HG03469 (cell line): Measurements from ENCODE around the gene CCL18.
A peak's percentile ranks its signal among the peaks of the same experiment; 100 is the strongest.
"Not testable (repeated sequence)": the region's sequence is repeated elsewhere in the genome, so short reads cannot be mapped to it uniquely, and the experiment has no call there.

ENCODE experiments used
- ATAC-seq: cut with Tn5 transposase; IDR thresholded peaks from one replicate; pipeline ENCODE4 v1.9.1; 2021; ENCODE audit warnings: mild to moderate bottlenecking, moderate library complexity, moderate number of reproducible peaks; ENCODE audit not compliant: unreplicated experiment

The CCL18 gene

GRCh38 chr17:36070427-36070826 lies 6.4 kb downstream of the CCL18 start:
- ATAC-seq: no peak

GRCh38 chr17:36071751-36072150 lies 7.7 kb downstream of the CCL18 start:
- no peak for ATAC-seq

GRCh38 chr17:36072431-36073121 lies 8.5 kb downstream of the CCL18 start:
- no peak for ATAC-seq

GRCh38 chr17:36074365-36074764 lies 10.3 kb downstream of the CCL18 start:
- ATAC-seq: no peak

GRCh38 chr17:36081681-36082471 lies 17.8 kb downstream of the CCL18 start:
- ATAC-seq: not testable (repeated sequence)

- ATAC-seq: not testable (repeated sequence)
Observed at GRCh38 chr17:36082482-36083120, 18.5 kb downstream of the CCL18 start.

GRCh38 chr17:36083691-36084090 lies 19.6 kb downstream of the CCL18 start:
- not testable (repeated sequence) for ATAC-seq

GRCh38 chr17:36085765-36086164 lies 21.7 kb downstream of the CCL18 start:
- ATAC-seq: no peak

GRCh38 chr17:36086791-36087190 lies 22.7 kb downstream of the CCL18 start:
- ATAC-seq: no peak

GRCh38 chr17:36087471-36087870 lies 23.4 kb downstream of the CCL18 start:
- not testable (repeated sequence) for ATAC-seq

GRCh38 chr17:36087897-36088572 lies 24.0 kb downstream of the CCL18 start:
- ATAC-seq: not testable (repeated sequence)

GRCh38 chr17:36088670-36089338 lies 24.7 kb downstream of the CCL18 start:
- ATAC-seq: no peak

- no peak for ATAC-seq
Observed at GRCh38 chr17:36089339-36089865, 25.3 kb downstream of the CCL18 start.

- peak; percentile 45 for ATAC-seq
Observed at GRCh38 chr17:36089888-36090836, 26.1 kb downstream of the CCL18 start, which contains the start of gene CCL3. Gene CCL3 (minus strand): TSS chr17:36090143. CDS start chr17:36090058, 85 bp downstream.

GRCh38 chr17:36092230-36092629 lies 28.2 kb downstream of the CCL18 start:
- no peak for ATAC-seq

GRCh38 chr17:36092715-36093114 lies 28.6 kb downstream of the CCL18 start:
- ATAC-seq: not testable (repeated sequence)

GRCh38 chr17:36094232-36094631 lies 30.2 kb downstream of the CCL18 start:
- ATAC-seq: no peak

- no peak for ATAC-seq
Observed at GRCh38 chr17:36094746-36095145, 30.7 kb downstream of the CCL18 start.

GRCh38 chr17:36095992-36096391 lies 31.9 kb downstream of the CCL18 start:
- ATAC-seq: no peak
